Stimulated activated naive CD4-positive, alpha-beta T cell (primary cell): ENCODE results near the gene GANAB.
"Not testable (repeated sequence)": the region's sequence is repeated elsewhere in the genome, so short reads cannot be mapped to it uniquely, and the experiment has no call there.

Source experiments
- DNase-seq, 6 experiments: peaks; one replicate each; lab custom pipeline; 2025; lab: John Stamatoyannopoulos, UW

Gene GANAB

DNA sequence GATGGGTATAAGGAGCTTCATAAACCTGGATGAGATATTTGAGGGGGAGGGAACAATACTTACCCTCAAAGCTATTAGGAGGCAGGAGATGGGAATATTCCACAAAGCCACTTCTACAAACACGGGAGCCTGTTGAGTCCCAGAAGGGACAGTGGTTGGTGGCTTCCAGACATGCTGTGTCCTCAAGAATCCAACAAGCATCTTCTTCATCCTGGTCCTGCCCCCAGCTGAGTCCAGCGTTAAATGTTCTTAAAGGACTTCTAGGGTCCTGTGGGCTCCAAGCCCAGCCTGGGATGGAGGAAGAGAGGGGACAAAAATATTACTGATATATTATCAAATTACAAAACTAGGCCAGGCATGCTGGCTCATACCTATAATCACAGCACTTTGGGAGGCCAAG is 21.0 kb upstream of the GANAB start:
- DNase-seq: no peak

DNA sequence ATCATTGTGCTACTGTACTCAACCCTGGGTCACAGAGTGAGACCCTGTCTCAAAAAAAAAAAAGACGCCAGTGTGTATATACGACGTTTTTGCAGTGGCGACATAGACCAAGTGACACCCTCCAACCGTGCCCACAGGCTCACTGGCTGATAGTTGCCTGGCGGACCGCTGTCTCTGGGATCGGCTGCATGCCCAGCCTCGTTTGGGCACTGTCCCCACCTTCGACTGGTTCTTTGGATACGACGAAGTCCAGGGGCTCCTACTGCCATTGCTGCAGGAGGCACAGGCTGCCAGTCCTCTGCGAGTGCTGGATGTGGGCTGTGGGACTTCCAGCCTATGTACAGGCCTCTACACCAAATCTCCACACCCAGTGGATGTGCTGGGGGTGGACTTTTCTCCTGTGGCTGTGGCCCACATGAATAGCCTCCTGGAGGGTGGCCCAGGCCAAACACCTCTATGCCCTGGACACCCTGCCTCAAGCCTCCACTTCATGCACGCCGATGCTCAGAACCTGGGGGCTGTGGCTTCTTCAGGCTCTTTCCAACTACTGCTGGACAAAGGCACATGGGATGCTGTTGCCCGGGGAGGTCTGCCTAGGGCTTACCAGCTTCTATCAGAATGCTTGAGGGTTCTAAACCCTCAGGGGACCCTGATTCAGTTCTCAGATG is 20.0 kb upstream of the GANAB start:
- no peak for DNase-seq

- peak in 5 of 6 experiments; percentile 18 to 57 (median 35) for DNase-seq
These were observed 19.3 kb upstream of the GANAB start for GRCh38 chr11:62665599-62666258.

DNA sequence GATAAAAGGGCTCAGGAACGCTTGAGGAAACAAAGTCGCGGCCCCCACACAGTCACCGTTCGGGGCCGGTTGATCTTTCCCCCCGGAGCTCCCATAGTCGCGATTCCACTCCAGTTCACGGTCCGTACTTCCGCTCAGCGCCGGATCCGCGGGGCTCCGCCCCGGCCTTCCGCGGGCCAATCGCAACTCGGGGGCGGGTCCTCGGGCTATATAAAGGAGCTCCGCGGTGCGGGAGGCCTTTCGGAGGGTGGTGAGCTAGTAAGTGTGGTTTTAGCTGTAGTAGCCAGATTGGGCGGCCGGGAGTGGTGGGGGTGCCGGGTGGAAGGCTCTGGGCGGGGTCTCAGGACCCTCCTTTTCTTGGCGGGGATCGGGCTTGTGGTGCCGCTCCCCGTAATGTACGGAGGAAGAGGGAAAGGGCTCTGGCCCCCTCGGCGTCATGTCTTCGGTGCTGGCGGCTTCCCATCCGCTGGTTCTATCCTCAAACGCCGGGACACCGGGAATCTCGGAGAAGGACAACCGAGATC is 18.7 kb upstream of the GANAB start, which contains the start of the genes C11orf98 and CSKMT:
Gene C11orf98 (minus strand): TSS at position 136 of the 524 bp plus-strand sequence. CDS start 41 bp downstream, at position 95.
Gene CSKMT (plus strand): TSS at position 238 of the 524 bp plus-strand sequence. CDS start 568 bp downstream, outside the sequence.
- DNase-seq: peak; percentile 90 to 96 (median 94)

GRCh38 chr11:62664405-62665074 is 18.1 kb upstream of the GANAB start:
- peak in 1 of 6 experiments; percentile 56 for DNase-seq

- no peak for DNase-seq
These were observed 10.5 kb upstream of the GANAB start for GRCh38 chr11:62656796-62657429.

- DNase-seq: no peak
These were observed 7.9 kb upstream of the GANAB start for GRCh38 chr11:62654297-62654696.

- peak in 2 of 6 experiments; percentile 21 to 40 for DNase-seq
These were observed 6.0 kb upstream of the GANAB start for GRCh38 chr11:62652161-62653006.

DNA sequence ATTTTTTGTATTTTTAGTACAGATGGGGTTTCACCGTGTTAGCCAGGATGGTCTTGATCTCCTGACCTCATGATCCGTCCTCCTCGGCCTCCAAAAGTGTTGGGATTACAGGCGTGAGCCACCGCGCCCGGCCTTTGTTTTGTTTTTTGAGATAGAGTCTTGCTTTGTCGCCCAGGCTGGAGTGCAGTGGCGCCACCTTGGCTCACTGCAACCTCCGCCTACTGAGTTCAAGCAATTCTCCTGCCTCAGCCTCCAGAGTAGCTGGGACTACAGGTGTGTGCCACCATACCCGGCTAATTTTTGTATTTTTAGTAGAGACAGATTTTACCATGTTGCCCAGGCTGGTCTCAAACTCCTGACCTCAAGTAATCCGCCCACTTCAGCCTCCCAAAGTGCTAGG is 3.9 kb upstream of the GANAB start:
- DNase-seq: not testable (repeated sequence)

DNA sequence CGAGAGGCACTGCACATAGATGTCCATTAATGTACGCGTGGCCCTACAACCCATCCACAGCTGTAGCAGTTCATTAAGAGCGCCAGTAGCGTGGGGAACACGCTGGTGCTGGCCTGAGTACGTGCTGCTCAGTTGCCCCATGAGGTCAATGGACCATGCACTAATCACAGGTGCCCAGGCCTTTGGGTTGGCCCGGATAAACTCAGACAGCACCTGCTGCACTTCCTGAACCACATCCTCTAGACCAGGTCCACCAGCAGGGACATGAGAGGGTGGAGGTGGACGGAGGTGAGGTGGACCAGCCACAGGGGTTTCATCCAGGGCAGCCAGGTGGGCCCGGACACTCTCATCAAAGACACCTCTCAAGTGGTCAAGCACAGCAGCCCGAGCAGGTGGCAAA is 3.1 kb upstream of the GANAB start:
- no peak for DNase-seq

GRCh38 chr11:62648967-62649364 is 2.6 kb upstream of the GANAB start:
- DNase-seq: no peak

- no peak for DNase-seq
These were observed 2.0 kb upstream of the GANAB start for GRCh38 chr11:62648185-62648966.

DNA sequence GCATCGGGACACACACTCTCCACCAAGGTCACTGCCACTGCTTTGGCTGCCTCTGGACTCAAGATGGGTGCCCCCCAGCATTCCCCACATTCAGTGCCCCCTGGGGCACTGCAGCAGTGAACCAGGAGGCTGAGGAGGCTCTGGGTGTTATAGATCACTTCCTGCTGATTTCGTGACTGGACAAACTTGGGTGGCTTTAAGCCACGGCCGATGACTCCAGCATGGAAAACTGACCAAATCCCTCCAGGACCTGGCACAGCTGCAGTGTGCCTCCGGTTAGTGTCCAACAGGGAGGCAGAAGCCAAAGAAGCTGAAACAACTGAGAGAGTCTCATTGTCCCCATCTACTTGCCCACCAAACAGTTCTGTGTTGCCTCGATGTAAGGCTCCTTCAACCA is 1.2 kb upstream of the GANAB start:
- DNase-seq: no peak

DNA sequence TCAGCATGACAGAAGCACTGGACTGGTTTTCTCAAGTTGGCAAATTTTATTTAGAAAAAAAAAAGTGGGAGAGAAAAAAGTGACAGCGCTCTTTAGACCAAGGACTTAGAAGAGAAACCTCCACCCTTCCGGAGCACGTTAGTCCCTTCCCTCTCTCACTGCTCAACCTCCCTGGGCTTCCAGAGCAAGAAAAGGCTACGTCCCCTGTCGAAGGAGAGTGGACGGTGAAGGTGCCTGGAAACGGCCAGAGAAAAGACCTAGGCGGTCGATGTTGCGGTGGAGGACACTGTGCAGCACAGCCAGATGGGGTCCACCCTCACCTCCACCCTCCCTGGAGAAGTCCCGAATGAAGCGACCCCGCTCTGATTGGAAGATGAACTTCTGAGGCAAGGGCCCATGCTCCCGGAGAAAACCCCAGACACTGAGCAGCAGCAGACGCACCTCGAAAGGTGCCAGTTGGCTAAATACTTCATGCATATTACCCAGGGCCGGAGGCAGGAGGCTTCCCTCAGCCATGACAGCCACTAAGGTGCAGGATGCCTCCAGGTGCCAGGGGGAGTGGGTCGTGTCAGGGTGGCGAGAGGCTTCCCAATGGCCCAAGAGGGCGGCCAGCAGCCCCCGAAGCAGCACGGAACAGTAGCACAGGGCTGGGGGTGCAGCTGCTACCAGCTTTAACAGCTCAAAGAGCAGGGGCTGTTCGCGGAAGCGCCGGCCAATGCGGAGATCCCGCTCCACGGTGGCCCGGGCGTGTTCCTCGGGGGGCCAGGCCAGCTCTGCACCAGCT is 604 bp upstream of the GANAB start:
- no peak for DNase-seq

- DNase-seq: peak in 1 of 6 experiments; percentile 27
These were observed 805 bp downstream of the GANAB start for GRCh38 chr11:62645671-62645945.

DNA sequence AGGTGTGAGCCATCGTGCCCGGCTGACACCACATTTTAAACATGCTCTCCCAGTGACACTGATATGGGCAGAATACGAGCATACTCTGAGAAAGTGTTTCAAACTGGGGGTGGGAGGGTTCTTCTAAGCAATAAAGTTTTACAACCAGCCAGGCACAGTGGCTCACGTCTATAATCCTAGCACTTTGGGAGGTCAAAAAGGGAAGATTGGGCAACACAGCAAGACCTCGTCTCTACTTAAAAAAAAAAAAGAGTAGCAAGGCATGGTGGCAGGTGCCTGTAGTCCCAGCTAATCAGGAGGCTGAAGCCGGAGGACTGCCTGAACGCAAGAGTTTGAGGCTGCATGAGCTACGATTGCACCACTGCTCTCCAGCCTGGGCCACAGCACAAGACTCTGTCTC is 2.2 kb downstream of the GANAB start:
- DNase-seq: no peak

GRCh38 chr11:62632492-62632891 is 13.9 kb downstream of the GANAB start:
- no peak for DNase-seq

- DNase-seq: no peak
These were observed 18.7 kb downstream of the GANAB start for GRCh38 chr11:62627713-62628112.

DNA sequence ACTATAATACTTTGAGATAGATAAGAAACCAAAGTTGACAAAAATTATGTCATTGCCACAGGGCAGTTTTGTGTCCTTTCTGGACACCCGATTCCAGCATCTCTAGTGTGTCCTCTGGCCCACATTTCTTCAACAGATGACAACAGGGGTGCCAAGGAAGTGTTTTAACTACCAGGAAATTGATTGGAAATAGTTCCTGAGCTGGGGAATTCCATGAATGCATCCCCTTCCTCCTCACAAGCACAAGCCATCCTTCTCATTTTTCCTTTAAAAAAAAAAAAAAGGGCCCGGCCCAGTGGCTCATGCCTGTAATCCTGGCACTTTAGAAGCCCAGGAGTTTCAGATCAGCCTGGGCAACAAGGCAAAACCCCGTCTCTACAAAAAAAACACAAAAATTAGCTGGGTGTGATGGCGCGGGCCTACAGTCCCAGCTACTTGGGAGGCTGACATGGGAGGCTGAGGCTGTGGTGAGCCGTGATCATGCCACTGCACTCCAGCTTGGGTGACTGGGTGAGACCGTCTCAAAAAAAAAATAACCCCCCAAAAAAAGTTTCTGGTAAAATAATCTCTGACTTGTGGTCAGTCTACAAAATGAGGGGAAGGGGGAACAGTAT is 23.8 kb downstream of the GANAB start:
- DNase-seq: peak in 1 of 6 experiments; percentile 12
